Measurements from ENCODE around the gene PDCD6IP.
"Not testable (repeated sequence)": the region's sequence is repeated elsewhere in the genome, so short reads cannot be mapped to it uniquely, and the experiment has no call there.

The PDCD6IP gene

DNA sequence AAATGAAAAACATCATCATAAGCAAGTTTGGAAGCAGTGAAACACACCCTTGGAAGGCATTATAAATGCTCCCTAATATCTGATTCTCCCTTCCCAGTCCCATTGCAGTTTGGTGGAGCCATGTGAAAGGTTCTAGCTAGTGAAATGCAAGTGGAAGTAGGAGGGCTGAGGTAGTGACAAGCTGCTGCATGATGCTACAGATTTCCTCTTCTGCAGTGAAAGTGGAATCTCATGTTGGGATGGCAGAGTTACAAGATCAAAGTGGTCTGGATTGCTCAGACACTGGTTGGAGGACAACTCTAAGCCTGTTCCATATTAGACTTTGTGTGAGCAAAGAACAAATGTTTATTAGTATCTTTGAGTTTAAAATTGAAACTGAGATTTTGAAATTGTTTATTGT is 3.3 kb upstream of the PDCD6IP start:
- no peak for DNase-seq (ENCODE audit: low spot score)

DNA sequence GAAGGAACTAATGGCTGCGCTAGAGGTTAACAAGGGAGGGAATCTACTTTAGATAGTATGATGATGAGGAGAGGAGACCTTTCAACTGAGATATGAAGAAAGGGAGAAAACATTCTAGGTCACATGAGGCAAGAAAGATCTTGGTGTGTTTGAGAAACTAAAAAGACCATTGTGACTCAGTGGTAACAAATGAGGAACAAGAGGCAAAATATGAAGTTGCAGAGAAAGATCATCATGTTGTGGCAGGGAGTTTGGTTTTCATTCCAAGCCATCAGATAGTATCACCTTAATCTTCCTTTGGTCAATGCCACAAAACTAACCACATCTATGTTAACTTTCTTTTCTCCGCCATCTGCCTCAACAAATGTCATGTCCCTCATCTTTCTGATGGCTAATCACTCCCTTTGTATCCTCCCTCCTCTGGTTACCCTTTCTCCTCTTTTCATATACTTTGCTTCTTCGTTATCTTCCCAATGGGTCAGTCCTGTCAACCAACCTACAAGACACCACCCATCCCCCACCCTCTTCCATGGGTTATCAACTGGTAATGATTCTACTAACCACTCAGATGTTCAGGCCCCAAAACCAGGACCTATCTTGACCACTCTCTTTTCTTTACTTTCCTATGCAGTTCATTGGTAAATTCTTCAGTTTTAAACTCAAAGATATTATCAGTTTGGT is 2.4 kb upstream of the PDCD6IP start:
- DNase-seq (ENCODE audit: low spot score), result no peak

DNA sequence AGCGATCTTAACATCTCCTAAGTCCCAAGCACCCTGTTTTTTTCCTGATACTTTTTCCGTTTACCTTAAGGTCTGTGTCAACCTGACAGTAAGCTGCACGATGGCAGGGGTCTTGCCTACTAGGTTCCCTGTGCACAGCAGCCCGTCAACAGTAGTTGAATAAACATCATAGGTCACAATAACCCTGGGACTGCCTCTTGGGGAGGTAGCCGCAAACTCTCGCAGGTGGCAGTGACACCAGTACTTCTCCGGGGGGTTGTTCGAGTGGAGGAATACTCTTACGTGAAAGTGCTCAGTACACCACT is 365 bp upstream of the PDCD6IP start:
- no peak for DNase-seq (ENCODE audit: low spot score)

DNA sequence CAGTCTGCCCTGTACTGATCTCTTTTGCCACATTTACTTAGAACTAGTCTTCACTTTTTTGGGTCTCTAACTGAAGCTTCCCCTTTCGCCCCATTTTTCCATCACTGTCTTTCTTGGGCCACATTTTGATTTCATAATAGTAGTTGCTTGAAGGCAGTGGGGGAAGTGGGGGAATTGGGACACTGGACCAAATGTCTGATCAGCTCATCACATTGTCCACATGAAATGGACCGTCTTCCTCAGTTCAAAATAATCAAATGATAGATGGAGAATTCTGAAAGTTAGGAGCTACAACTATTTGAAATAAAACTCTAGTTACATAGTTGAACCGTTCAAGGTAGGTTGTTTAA is 747 bp downstream of the PDCD6IP start:
- no peak for DNase-seq (ENCODE audit: low spot score)

DNA sequence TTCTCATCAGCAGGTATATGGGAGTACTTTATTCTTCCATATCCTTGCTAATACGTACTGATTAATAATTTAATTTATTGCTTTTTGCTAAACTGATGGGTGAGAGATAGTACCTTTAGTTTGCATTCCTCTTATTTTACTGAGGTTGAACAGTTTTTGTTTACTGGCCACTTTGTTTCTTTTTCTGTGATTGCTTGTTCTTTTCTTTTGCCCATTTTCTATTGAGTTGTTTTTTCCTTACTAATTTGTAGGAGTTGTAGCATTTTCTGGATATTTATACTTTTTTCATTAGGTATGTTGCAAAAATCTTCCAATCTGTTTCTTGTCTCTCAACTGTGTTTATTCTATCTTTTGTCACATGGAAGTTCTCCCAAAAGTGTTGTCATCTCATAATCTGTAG is 4.8 kb downstream of the PDCD6IP start:
- DNase-seq (ENCODE audit: low spot score), result no peak

DNA sequence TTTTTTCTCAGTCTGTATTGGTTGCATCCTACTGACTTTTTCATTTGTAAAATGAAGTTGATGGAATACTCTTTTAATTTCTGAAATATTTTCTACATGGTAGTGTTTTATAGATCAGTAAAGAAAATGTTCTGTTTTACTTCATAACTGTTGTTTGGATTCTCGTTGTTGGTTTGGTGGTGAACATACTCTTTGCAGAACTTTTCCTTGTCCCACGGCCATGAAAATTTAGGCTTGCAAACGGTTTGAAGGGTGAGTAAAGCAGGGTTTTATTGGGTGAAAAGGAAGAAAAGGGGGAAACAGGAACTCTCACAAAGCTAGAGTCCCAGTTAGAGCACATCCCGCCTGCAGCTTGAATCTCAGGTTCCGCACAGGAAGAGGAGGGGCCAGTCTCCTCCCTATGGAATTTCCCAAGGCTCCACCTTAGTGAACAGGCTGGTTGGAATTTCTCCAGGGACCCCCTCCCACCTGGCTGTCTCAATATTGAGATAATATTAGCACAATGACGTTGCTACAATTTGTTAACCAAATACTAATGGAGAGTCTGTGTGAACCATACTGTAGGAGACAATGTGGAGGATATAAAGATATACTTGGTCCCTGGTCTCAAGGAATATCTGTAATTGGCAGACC is 5.6 kb downstream of the PDCD6IP start:
- no peak for DNase-seq (ENCODE audit: low spot score)

DNA sequence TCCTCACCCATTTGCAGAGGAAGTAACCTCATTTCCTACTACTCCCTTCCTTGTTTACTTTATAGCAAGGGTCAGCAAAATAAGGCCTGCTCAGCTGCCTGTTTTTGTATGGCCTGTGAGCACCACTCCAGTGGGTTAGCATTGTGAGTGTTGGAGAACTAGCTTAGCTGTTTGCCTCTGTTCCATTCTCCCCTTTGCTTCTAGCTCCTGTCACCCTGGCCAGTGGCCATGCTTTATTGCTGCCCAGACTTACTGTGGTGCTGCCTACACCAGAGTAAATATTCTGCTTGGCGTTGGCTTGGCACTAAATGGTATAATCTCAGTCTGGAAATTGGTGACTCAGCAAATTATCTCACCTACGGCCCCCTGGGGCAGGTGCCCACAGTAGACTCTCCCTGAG is 8.8 kb downstream of the PDCD6IP start:
- DNase-seq (ENCODE audit: low spot score), result no peak

DNA sequence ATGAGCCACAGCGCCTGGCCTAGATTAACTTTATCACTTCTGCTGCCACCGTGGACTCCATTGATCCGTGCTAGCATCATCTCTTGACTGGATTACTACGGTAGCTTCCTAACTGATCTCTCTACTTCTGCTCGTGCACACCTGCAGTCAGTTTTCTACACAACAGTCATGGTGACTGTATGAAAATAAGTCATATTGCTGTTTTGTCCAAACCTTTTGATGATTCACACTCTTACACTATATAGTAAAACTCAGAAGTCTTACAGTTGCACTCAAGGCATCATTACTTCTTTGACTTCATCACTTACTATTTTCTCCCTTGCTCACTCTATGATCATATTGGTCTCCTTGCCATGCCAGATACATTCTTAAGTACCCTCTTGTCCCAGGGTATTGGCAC is 10.1 kb downstream of the PDCD6IP start:
- no peak for DNase-seq (ENCODE audit: low spot score)

DNA sequence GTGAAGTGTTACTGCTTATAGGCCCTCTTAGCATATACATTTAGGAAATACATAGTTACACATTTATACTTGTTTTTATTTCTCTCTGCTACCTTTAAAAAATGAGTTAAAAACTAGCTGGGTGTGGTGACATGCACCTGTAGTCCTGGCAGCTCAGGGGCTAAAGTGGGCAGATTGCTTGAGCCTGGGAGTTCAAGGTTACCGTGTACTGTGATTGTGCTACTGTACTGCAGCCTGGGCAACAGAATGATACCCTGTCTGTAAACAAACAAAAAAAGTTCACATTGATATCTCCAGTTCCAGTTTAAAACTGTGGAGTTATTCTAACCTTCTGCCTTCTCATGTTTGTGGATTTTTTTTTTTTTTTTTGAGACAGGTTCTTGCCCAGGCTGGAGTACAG is 12.1 kb downstream of the PDCD6IP start:
- no peak for DNase-seq (ENCODE audit: low spot score)

DNA sequence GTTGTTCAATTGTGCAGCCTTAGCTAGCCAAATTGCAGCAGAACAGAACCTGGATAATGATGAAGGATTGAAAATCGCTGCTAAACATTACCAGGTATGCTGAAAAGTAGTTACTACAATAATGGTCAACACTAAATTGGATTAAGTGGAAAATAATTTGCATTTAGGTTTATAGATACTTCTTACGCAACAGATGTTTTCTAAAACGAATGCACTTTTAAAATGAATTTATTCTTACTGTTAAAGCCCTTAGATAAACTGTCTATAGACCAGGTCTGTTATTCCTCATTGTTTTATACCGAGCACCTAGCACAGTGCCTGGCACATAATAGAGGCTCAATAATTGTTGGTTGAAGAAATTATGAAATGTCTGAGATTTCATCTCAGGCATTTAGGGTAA is 23.6 kb downstream of the PDCD6IP start:
- no peak for DNase-seq (ENCODE audit: low spot score)

DNA sequence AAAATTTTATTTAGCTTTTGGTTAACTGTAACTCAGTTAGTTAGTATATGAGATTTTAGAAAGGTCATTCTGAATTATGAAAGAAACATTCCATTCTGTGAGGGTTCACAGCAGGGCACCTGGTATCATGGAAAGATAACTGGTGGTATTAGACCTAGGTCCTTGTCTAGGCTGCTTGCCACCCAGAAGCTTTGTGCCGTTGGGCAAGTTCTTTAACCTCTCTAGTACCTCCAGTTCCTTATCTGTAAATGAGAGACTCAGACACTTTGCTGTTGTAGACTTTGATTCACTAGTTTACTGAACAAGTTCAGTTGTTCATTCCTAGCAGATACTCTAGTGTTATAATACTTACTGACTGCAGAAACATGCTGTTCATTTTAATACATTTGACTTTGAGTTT is 25.4 kb downstream of the PDCD6IP start:
- no peak for DNase-seq (ENCODE audit: low spot score)

DNA sequence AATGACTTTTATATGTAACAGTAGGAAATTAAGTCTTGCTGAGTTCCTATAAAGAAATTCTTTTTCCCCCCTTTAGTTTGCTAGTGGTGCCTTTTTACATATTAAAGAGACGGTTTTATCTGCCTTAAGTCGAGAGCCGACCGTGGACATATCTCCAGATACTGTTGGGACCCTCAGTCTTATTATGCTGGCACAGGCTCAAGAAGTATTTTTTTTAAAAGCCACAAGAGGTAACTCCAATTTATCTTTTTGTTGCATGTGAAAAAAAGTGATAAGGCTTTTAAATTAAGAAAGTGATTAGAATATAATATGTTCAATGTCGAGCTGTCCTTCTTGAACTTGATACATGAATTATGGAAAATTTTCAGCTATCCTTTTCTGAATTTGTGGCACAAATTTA is 26.7 kb downstream of the PDCD6IP start:
- DNase-seq (ENCODE audit: low spot score), result no peak

DNA sequence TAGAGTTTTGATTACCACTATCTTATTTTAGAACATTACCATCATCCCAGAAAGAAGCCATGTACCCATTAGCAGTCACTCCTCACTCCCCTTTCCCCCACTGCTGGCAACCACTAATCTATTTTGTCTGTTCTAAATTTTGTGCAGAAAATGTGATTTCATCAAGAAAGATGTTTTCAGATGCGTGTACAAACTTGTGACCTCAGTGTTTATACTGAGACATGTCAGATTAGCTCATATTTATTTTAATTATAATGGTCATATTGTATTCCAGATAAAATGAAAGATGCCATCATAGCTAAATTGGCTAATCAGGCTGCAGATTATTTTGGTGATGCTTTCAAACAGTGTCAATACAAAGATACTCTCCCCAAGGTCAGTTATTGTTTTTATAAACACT is 27.8 kb downstream of the PDCD6IP start:
- no peak for DNase-seq (ENCODE audit: low spot score)

DNA sequence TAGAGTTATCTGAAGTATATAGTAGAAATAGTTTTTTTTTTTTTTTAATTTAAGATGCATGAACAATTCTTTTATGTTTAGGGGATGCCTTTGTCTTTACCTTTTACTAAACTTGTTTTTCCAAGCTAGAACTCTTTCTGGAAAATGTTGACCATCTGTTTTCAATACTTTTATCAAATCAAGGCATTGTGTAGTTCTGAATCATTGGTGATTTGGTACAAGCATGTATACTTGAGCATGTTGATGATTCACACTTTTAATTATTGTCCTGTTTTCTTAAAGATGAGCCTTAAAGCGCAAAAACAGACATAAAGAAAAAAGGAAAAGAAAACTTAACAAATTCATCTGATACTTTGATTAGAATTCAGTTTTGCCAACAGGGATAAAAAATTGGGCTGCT is 28.3 kb downstream of the PDCD6IP start:
- no peak for DNase-seq (ENCODE audit: low spot score)

DNA sequence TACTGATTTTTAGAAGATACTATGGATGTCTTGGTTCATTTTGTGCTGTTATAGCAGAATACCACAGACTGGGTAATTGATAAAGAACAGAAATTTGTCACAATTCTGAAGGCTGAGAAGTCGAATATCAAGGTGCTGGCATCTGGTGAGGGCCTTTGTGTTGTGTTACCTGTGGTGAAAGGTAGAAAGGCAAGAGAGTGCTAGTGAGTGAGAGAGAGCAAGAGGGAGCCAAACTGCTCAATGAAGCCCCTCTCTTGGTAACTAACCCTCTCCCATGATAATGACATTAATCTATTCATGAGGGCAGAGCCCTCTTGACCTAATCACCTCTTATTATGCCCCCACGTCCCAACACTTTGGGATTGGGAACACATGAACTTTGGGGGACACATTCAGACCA is 31.3 kb downstream of the PDCD6IP start:
- DNase-seq (ENCODE audit: low spot score), result no peak

DNA sequence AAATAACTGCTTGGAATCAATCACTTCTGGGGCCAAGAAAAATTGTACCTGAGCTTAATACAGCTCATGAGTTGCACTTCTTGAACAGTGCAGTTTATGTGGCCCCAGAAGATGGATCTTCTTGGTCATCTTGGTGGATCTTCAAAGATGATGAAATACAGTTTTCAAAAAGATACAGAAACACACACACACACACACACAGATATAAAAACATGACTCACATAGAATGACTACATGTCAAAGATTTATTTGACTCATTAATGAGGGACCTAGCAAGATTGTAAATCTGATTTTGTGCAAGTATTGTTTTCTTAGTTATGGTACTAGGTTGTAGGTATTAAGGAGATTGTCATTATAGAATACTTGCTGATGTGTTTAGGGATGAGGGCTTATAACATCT is 32.6 kb downstream of the PDCD6IP start:
- DNase-seq (ENCODE audit: low spot score), result no peak

DNA sequence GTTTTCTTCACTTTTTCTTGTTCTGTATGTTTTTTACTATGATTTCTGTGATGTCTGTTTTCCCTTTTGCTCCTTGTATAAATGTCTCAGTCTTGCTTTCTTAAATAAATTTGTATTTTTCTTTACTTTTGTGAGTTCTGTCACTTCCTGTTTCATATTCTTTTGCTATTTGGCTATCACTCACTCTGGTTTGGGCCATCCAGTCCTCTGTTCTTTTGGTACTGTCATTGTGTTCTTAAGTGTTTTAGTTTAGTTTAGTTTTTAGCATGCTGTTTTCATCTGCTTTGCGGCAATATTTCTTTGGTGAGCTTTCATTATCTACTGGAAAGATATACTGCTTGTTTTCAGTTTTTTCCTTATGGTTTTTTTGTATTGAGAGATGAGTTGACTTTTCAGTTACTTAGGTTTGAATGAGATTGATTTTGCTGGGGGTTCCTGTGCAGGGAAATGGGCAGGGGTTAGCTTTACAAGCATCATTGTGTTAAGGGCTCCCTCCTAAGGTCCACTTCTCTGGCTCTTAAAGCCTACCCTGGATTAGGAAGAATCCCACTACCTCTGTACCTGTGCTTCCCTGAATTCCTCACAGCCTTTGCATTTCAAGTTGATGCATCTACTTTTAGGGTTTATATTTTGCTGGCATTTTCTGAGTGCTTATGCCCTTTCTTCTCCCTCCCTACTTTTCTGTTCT is 35.1 kb downstream of the PDCD6IP start:
- no peak for DNase-seq (ENCODE audit: low spot score)

DNA sequence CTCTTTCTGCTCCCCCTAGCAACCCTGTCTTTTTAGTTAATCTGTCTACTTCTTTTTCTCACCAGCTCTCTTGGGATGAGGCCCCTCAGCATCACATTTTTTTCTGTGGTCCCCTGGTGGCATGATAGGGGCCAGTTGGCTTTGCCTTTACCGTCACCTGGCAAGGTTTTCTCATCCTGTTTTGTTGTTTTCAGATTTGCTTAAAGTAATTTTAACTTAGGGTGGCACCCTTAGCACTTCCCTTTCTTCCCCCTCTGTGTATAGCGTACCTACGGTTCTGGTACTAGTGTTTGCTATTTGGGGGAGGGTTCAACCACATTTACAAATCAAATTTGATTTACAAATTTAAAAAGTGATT is 35.6 kb downstream of the PDCD6IP start:
- DNase-seq (ENCODE audit: low spot score), result no peak

DNA sequence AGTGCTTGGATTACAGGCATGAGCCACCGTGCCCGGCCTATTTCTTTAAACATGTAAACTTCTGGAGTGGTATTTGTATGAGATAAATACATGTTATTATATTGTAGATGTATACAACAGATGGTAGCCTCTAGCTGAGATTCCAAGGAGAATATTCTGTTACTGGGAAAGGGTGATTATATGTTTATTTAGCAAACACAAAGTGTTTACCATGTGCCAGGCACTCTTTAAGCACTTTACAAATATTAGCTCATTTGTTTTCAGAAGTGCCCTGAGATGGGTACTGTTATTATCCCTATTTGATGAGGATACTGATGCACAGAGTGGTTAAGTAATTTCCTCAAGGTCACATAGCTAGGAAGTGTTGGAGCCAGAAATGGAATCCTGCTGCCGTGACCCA is 38.8 kb downstream of the PDCD6IP start:
- DNase-seq (ENCODE audit: low spot score), result not testable (repeated sequence)

DNA sequence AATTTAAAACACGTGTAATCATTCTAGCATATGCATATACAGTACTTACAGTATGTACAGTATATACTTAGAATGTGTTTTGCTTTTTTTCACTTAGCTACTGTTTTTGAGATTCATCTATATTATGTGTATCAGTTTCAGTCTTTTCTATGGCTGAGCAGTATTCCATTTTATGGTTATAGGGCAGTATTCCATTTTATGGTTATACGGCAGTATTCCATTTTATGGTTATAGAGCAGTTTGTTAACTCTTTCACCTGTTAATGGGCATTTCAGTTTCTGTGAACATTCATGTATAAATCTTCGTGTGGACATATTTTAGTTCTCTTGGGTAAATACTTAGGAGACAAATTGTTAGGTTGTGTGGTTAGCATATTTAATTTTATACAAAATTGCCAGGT is 40.9 kb downstream of the PDCD6IP start:
- DNase-seq (ENCODE audit: low spot score), result no peak

DNA sequence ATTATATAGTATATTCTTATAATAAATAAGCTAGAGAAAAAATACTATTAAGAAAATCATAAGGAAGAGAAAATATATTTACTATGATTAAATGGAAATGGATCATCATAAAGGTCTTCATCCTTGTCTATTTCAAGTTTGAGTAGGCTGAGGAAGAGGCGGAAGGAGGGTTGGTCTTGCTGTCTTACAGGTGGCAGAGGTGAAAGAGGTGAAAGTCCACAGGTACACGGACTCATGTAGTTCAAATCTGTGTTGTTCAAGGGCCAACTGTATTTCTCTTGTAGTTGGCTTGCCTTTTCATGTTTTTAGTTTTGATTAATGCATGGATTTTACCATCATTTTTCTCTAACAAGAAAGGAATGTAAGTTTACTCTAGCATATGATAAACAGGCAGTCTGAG is 41.7 kb downstream of the PDCD6IP start:
- DNase-seq (ENCODE audit: low spot score), result no peak

DNA sequence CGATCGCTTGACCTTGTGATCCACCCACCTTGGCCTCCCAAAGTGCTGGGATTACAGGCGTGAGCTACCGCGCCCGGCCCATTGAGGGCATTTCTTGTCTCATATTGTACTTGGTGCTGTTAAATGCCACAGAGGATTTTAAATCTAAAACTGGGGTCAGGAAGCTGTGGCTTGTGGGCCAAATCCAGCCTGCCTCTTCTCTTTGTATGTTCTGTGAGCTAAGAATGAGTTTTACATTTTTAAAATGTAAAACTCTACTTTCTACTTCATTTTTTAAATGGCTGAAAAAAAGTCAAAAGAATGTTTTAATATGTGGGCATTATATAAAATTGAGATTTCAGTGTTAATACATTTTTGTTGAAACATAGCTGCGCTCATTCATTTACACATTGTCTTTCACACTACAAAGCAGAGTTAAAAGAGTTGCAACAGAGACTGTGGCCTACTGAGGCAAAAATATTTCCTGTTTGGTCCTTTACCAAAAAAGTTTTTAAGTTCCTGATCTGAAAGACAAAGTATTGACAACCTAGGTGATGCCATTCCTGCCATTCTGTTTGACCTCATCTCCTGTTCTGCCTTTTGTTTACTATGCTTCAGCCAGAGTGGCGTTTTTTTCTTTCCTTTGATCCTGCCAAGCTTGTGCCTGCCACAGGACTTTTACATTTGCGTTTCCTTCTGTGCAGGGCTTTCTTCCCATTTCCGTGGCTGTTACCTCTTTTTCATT is 50.4 kb downstream of the PDCD6IP start:
- DNase-seq (ENCODE audit: low spot score), result no peak

DNA sequence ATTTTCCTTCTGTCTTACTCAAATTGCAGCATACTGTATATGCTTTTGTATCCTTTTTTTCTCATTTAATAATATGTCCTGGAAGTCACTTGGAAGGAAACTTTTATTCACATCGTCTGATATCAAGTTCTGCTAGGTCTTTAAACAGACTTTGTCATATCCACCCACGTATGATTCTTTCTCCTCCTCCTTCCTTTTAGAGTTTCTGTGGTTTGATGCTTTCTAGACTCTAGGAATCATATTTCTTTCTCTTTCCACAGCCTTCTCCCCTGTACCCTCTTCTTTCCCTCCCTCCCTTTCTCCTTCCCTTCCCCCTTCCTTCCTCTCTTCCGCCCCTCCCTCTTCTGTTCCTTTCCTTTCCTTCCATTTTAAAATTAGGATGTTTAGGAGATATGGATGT is 52.2 kb downstream of the PDCD6IP start:
- not testable (repeated sequence) for DNase-seq (ENCODE audit: low spot score)

All from hepatic stellate cell (primary cell).